ENCODE results near the gene TRMT10B. TPM values are rescaled to one million over a fixed set of nuclear protein-coding genes. Genes with fewer than 3 reads are reported as not detected.

TRMT10B gene
- total RNA-seq, 1 experiment from 2014 or later, result 5.2 TPM

DNA sequence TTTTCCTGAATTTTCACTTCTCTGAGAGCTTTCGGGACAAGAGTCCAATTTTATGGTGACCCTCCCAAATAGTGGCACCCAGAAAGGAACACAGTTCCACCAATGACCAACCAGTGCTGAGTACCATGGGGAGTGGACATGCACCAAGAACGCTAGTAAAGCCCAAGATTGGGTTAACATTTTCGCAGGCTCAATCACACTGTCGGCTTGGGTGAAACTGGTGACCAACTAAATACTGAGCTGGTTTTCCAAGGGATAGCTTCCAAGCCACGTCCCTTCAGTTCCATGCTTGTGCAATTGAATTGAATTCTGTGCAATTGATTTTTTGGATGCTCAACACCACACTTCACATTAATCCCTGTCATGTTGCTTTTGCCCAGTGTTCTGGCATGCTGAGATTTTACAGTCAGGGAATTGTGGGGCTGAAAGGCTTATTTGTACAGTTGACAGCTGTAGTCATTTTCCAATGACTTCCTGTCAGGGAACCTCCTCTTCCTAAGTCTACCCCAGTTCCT, 37.6 kb upstream of the TRMT10B start:
- no peak overlapping the region for H3K4me3 ChIP-seq
- H3K36me3 ChIP-seq (ENCODE audit: low read depth), result no peaks in the 10 kb centered on the region
- DNase-seq, result no peak
- H4K20me1 ChIP-seq (ENCODE audit: insufficient read depth), result no peaks in the 10 kb centered on the region
- no peaks in the 10 kb centered on the region for H3K79me2 ChIP-seq (ENCODE audit: low read depth)
- ChIA-PET CTCF (no interaction called here), POLR2A (ENCODE audit: unreplicated experiment) (no interaction called here)
- H3K9me3 ChIP-seq (ENCODE audit: insufficient read depth, low read depth), result no peaks in the 10 kb centered on the region
- no peaks in the 10 kb centered on the region for H3K4me1 ChIP-seq (replicated peaks; ENCODE audit: insufficient read depth)
- intact Hi-C loops (cut with micrococcal nuclease; ENCODE audit: unreplicated experiment), result no loop called here
- no peak overlapping the region for H2AFZ ChIP-seq
- TF ChIP-seq, protein P1, sequence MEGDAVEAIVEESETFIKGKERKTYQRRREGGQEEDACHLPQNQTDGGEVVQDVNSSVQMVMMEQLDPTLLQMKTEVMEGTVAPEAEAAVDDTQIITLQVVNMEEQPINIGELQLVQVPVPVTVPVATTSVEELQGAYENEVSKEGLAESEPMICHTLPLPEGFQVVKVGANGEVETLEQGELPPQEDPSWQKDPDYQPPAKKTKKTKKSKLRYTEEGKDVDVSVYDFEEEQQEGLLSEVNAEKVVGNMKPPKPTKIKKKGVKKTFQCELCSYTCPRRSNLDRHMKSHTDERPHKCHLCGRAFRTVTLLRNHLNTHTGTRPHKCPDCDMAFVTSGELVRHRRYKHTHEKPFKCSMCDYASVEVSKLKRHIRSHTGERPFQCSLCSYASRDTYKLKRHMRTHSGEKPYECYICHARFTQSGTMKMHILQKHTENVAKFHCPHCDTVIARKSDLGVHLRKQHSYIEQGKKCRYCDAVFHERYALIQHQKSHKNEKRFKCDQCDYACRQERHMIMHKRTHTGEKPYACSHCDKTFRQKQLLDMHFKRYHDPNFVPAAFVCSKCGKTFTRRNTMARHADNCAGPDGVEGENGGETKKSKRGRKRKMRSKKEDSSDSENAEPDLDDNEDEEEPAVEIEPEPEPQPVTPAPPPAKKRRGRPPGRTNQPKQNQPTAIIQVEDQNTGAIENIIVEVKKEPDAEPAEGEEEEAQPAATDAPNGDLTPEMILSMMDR (conservative IDR thresholded peaks at IDR 0.05), result no peak
- no peak for TF ChIP-seq EZH2 (IDR thresholded peaks at IDR 0.05; ENCODE audit: low read depth)
- no peaks in the 10 kb centered on the region for H3K27me3 ChIP-seq (ENCODE audit: insufficient read depth, low read depth)
- no peaks in the 10 kb centered on the region for H3K9me2 ChIP-seq (ENCODE audit: insufficient read depth)
- no peaks in the 10 kb centered on the region for H3F3A ChIP-seq (ENCODE audit: insufficient read depth, low read depth)
- H3K4me2 ChIP-seq, result no peak overlapping the region
- BruUV-seq (replicated peaks), result no TSS peak
- no peak overlapping the region for H3K27ac ChIP-seq

DNA sequence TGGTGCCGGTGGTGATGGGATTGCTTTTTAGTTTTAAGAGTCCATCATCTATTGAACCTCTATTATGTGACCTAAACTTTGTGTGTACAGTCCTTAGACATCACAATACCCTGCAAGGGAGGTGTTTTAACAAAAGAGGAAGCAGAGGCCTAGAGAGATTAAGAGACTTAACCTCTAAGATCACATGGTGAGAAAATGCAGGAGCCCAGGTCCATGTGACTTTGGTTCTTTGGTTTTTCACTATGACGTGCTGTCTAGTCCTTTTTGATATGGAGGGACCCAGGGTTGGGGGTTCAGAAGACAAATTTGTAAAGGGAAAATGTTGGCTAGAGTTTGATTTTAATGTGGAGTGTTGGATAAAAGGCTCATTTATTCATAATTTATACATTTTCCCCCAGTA, 34.1 kb upstream of the TRMT10B start:
- no peaks in the 10 kb centered on the region for H3K27me3 ChIP-seq (ENCODE audit: insufficient read depth, low read depth)
- H3K4me1 ChIP-seq (replicated peaks; ENCODE audit: insufficient read depth), result no peaks in the 10 kb centered on the region
- H3K79me2 ChIP-seq (ENCODE audit: low read depth), result no peaks in the 10 kb centered on the region
- H3K4me3 ChIP-seq, result no peak overlapping the region
- H2AFZ ChIP-seq, result no peak overlapping the region
- TF ChIP-seq, protein P1 (conservative IDR thresholded peaks at IDR 0.05), result no peak
- TF ChIP-seq EZH2 (IDR thresholded peaks at IDR 0.05; ENCODE audit: low read depth), result no peak
- no peak overlapping the region for H3K27ac ChIP-seq
- H3K36me3 ChIP-seq (ENCODE audit: low read depth), result no peaks in the 10 kb centered on the region
- CTCF ChIA-PET, result no interaction called here
- H3K9me2 ChIP-seq (ENCODE audit: insufficient read depth), result no peaks in the 10 kb centered on the region
- no peaks in the 10 kb centered on the region for H3F3A ChIP-seq (ENCODE audit: insufficient read depth, low read depth)
- POLR2A ChIA-PET (ENCODE audit: unreplicated experiment), result no interaction called here
- BruUV-seq (replicated peaks), result no TSS peak
- DNase-seq, result no peak
- no peaks in the 10 kb centered on the region for H4K20me1 ChIP-seq (ENCODE audit: insufficient read depth)
- no peak overlapping the region for H3K4me2 ChIP-seq
- no peaks in the 10 kb centered on the region for H3K9me3 ChIP-seq (ENCODE audit: insufficient read depth, low read depth)
- intact Hi-C loops (cut with micrococcal nuclease; ENCODE audit: unreplicated experiment), result no loop called here

DNA sequence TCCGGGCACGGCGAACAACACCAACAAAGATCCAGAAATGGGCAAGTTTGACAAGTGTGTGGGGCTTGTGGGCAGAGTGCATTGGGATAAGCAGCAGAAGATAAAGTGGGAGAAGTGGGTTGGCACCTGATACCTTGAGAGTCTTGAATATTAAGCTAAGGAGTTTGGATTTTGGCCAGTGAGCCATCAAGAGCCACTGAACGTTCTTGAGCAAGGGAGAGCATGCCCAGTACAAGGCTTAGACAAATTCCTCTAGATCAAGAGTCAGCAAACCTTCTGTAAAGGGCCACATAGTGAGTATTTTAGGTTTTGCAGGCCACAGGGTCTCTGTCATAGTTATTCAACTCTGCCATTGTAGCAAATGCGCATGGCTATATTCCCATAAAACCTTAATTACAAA, 26.6 kb upstream of the TRMT10B start:
- intact Hi-C loops (cut with micrococcal nuclease; ENCODE audit: unreplicated experiment), result no loop called here
- no peak for DNase-seq
- H3K27ac ChIP-seq, result no peak overlapping the region
- no peak overlapping the region for H2AFZ ChIP-seq
- ChIA-PET CTCF (no interaction called here), POLR2A (ENCODE audit: unreplicated experiment) (no interaction called here)
- H3K36me3 ChIP-seq (ENCODE audit: low read depth), result no peaks in the 10 kb centered on the region
- no peaks in the 10 kb centered on the region for H3K79me2 ChIP-seq (ENCODE audit: low read depth)
- H3K9me2 ChIP-seq (ENCODE audit: insufficient read depth), result no peaks in the 10 kb centered on the region
- no peaks in the 10 kb centered on the region for H3F3A ChIP-seq (ENCODE audit: insufficient read depth, low read depth)
- H3K27me3 ChIP-seq (ENCODE audit: insufficient read depth, low read depth), result peaks cover 16% of the 10 kb centered on the region; the same call in 1 of the 2 replicates
- no peaks in the 10 kb centered on the region for H4K20me1 ChIP-seq (ENCODE audit: insufficient read depth)
- H3K4me3 ChIP-seq, result no peak overlapping the region
- BruUV-seq (replicated peaks), result no TSS peak
- TF ChIP-seq, protein P1 (conservative IDR thresholded peaks at IDR 0.05), result no peak
- no peak for TF ChIP-seq EZH2 (IDR thresholded peaks at IDR 0.05; ENCODE audit: low read depth)
- no peaks in the 10 kb centered on the region for H3K4me1 ChIP-seq (replicated peaks; ENCODE audit: insufficient read depth)
- H3K9me3 ChIP-seq (ENCODE audit: insufficient read depth, low read depth), result no peaks in the 10 kb centered on the region
- no peak overlapping the region for H3K4me2 ChIP-seq
